HCT116 (cell line): ENCODE results near the gene METTL21A. TPM values are rescaled to one million over a fixed set of nuclear protein-coding genes. Genes with fewer than 3 reads are reported as not detected.

ENCODE experiments used
- ATAC-seq: fragments of 200-7000 bp; cut with Tn5 transposase; 2 replicates; pipeline ENCODE4 v1.9.1; 2020; ENCODE audit warnings: mild to moderate bottlenecking, moderate library complexity
- BruUV-seq: library from RNA; stranded (reverse); fragments of 400-500 nt; replicated peaks from 2 replicates; lab custom pipeline; 2021; lab: Mats Ljungman, UMichigan
- CTCF ChIA-PET: fragments of 300-600 bp; sonication (Branson Sonifier 250); formaldehyde crosslinking; loops from one replicate; lab custom pipeline; 2021; ENCODE audit warnings: antibody characterized with exemption; lab: Charles Lee
- POLR2A ChIA-PET: fragments of 300-600, 350-600 bp; sonication (Branson Sonifier 250); formaldehyde crosslinking; loops from one replicate; lab custom pipeline; 2021; ENCODE audit warnings: antibody characterized with exemption; lab: Charles Lee
- RAD21 ChIA-PET, 2 experiments: fragments of 300-600 bp; sonication (Branson Sonifier 250); formaldehyde crosslinking; loops; one replicate each; lab custom pipeline; 2023; ENCODE audit warnings: low total read pairs in 2 of 2; ENCODE audit not compliant: uncharacterized antibody in 2 of 2, unreplicated experiment in 2 of 2, low non-redundant PET in 1 of 2; lab: Charles Lee
- DNase-seq: peaks from one replicate; pipeline ENCODE4 v3.0.0-alpha.2; 2010; ENCODE audit warnings: low read depth, low spot score
- H2AFZ ChIP-seq: fragments of 200-600 bp; shearing (Covaris generic), sonication (generic); 2 replicates; pipeline ENCODE4 v1.6.1; 2017; ENCODE audit warnings: low read depth, mixed run types, mixed read lengths, antibody characterized with exemption, low read length; ENCODE audit not compliant: poor library complexity, severe bottlenecking
- H3K27ac ChIP-seq: 2 replicates; pipeline ENCODE4 v1.5.1; 2012; ENCODE audit warnings: low read depth, low read length
- H3K27me3 ChIP-seq: fragments of 200-600 bp; sonication (generic); 2 replicates; pipeline ENCODE4 v1.6.1; 2016; ENCODE audit warnings: mixed run types, low read length, mixed read lengths; ENCODE audit not compliant: insufficient read depth
- H3K36me3 ChIP-seq, 2 experiments: fragments of 200-500 bp in 1 of 2; fragments of 200-600 bp in 1 of 2; sonication (Bioruptor generic) in 1 of 2; sonication (generic) in 1 of 2; 2 replicates each; pipeline versions ENCODE4 v1.5.1 to v1.6.1; 2014 to 2016; ENCODE audit warnings: low read length in 2 of 2, inconsistent platforms in 1 of 2, mixed read lengths in 1 of 2, mixed run types in 1 of 2; ENCODE audit not compliant: insufficient read depth in 2 of 2, control insufficient read depth in 1 of 2
- H3K4me1 ChIP-seq, 2 experiments: fragments of 200-600 bp in 1 of 2; sonication (generic) in 1 of 2; 2 replicates each; pipeline versions ENCODE4 v1.5.1 to v1.6.1; 2012 to 2017; ENCODE audit warnings: low read length in 2 of 2, inconsistent platforms in 1 of 2, mild to moderate bottlenecking in 1 of 2, mixed read lengths in 1 of 2, mixed run types in 1 of 2, moderate library complexity in 1 of 2; ENCODE audit not compliant: insufficient read depth in 2 of 2, control insufficient read depth in 1 of 2
- H3K4me2 ChIP-seq: fragments of 200-600 bp; sonication (generic); 2 replicates; pipeline ENCODE4 v1.6.1; 2017; ENCODE audit warnings: mixed run types, low read length, mixed read lengths
- H3K4me3 ChIP-seq, 2 experiments: fragments of 200-600 bp in 1 of 2; sonication (generic) in 1 of 2; replicated peaks in 1 of 2; 2 replicates each; pipeline ENCODE4 v1.5.1; 2011 to 2016; ENCODE audit warnings: low read length in 2 of 2, control low read depth in 1 of 2, low read depth in 1 of 2, mild to moderate bottlenecking in 1 of 2, mixed read lengths in 1 of 2, mixed run types in 1 of 2
- H3K79me2 ChIP-seq: fragments of 200-600 bp; sonication (generic); 2 replicates; pipeline ENCODE4 v1.6.1; 2017; ENCODE audit warnings: mild to moderate bottlenecking, mixed run types, low read length, moderate library complexity, mixed read lengths; ENCODE audit not compliant: insufficient read depth
- H3K9ac ChIP-seq: fragments of 200-600 bp; sonication (generic); 2 replicates; pipeline ENCODE4 v1.6.1; 2016; ENCODE audit warnings: low read length, mixed read lengths
- H3K9me2 ChIP-seq: fragments of 200-600 bp; sonication (generic), shearing (Covaris generic); 2 replicates; pipeline ENCODE4 v1.6.1; 2017; ENCODE audit warnings: mixed run types, mild to moderate bottlenecking, moderate library complexity; ENCODE audit not compliant: insufficient read depth
- H3K9me3 ChIP-seq, 2 experiments: fragments of 200-500 bp in 1 of 2; fragments of 200-600 bp in 1 of 2; sonication (Bioruptor generic) in 1 of 2; sonication (generic) in 1 of 2; 2 replicates each; pipeline ENCODE4 v1.6.1; 2014 to 2017; ENCODE audit warnings: low read length in 2 of 2, mixed read lengths in 2 of 2, inconsistent platforms in 1 of 2, low read depth in 1 of 2, mild to moderate bottlenecking in 1 of 2, mixed run types in 1 of 2, moderate library complexity in 1 of 2; ENCODE audit not compliant: control insufficient read depth in 1 of 2, insufficient read depth in 1 of 2
- H4K20me1 ChIP-seq: fragments of 200-600 bp; sonication (generic), shearing (Covaris generic); 2 replicates; pipeline ENCODE4 v1.6.1; 2017; ENCODE audit warnings: mixed run types, mild to moderate bottlenecking, moderate library complexity; ENCODE audit not compliant: insufficient read depth
- CBX3 ChIP-seq: IDR thresholded peaks from 2 replicates; pipeline ENCODE4 v1.6.1; 2012; ENCODE audit warnings: low read depth
- CEBPB ChIP-seq: IDR thresholded peaks from 2 replicates; pipeline ENCODE4 v1.6.1; 2012; ENCODE audit warnings: low read depth
- ELF1 ChIP-seq: IDR thresholded peaks from 2 replicates; pipeline ENCODE4 v1.6.1; 2012; ENCODE audit warnings: low read depth, borderline replicate concordance
- EZH2phosphoT487 ChIP-seq: fragments of 200-600 bp; IDR thresholded peaks from 2 replicates; pipeline ENCODE4 v1.6.1; 2018; ENCODE audit warnings: antibody characterized with exemption, borderline replicate concordance
- FOSL1 ChIP-seq: IDR thresholded peaks from 2 replicates; pipeline ENCODE4 v1.6.1; 2012; ENCODE audit warnings: low read depth
- JUND ChIP-seq: IDR thresholded peaks from 2 replicates; pipeline ENCODE4 v1.6.1; 2012
- POLR2AphosphoS5 ChIP-seq: IDR thresholded peaks from 2 replicates; pipeline ENCODE4 v1.6.1; 2011; ENCODE audit warnings: mild to moderate bottlenecking, low read depth, low read length, moderate library complexity
- SRF ChIP-seq: IDR thresholded peaks from 2 replicates; pipeline ENCODE4 v1.6.1; 2012; ENCODE audit warnings: low read depth
- TCF7L2 ChIP-seq: IDR thresholded peaks from 2 replicates; pipeline ENCODE4 v1.7.0; 2011; ENCODE audit warnings: borderline replicate concordance, inconsistent platforms; ENCODE audit not compliant: insufficient read depth, insufficient read length; ENCODE audit errors: extremely low read depth
- intact Hi-C: fragments of 100-400 bp; cut with micrococcal nuclease; formaldehyde crosslinking; loops from 2 replicates; pipeline ENCODE4 v1.10.0; 2022
- total RNA-seq: library from RNA; stranded (reverse); gene quantifications from one replicate; pipeline ENCODE4 v1.2.1, GENCODE V29; 2021; ENCODE audit not compliant: unreplicated experiment
- TF ChIP-seq, protein P1 (sequence below): IDR thresholded peaks from 2 replicates; pipeline ENCODE4 v1.6.1; 2012

The METTL21A gene
- total RNA-seq, 1 experiment from 2014 or later = 25.7 TPM

- H3K27me3 ChIP-seq = no peaks in the 10 kb centered on the region
- intact Hi-C loops = no loop called here
- H3K4me2 ChIP-seq = no peak overlapping the region
- no peaks in the 10 kb centered on the region for H3K9me2 ChIP-seq
- peaks cover 6 to 12% of the 10 kb centered on the region in 2 experiments; a peak in 3 of 4 replicates for H3K4me1 ChIP-seq
- BruUV-seq = no TSS peak
- no peak for TF ChIP-seq TCF7L2
- no peaks in the 10 kb centered on the region for H3K36me3 ChIP-seq
- H2AFZ ChIP-seq = no peak overlapping the region
- no peak overlapping the region for H3K27ac ChIP-seq
- H3K4me3 ChIP-seq = no peak overlapping the region
- H3K79me2 ChIP-seq = no peaks in the 10 kb centered on the region
- ATAC-seq = no peak
- H3K9ac ChIP-seq = no peak overlapping the region
- ChIA-PET POLR2A (no interaction called here), CTCF (no interaction called here), RAD21 (no interaction called here)
- H4K20me1 ChIP-seq = no peaks in the 10 kb centered on the region
- H3K9me3 ChIP-seq = no peaks in the 10 kb centered on the region
- DNase-seq = no peak
Measured at GRCh38 chr2:207674266-207674774, 49.1 kb upstream of the METTL21A start.

DNA sequence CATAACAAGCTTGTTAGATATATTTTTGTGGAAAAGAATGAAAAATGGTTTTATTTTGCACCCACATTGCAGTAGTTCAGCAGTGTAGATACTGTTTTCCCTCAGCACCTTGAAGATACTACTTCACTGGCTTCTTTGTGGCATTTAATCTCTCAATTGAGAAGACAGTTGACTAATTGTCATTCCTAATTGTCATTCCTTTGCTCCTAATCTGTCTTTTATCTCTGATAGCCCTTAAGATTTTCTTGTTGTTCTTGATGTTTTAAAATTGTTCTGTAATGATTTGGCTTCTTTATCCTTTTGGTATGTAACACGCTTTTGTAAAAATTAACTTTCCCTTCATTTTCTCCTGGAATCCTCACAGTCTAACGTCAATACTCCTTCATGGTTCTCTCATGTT lies 48.2 kb upstream of the METTL21A start:
- H3K9ac ChIP-seq = no peak overlapping the region
- no peaks in the 10 kb centered on the region for H3K79me2 ChIP-seq
- RAD21 ChIA-PET = no interaction called here
- H3K4me1 ChIP-seq = peaks cover 6 to 12% of the 10 kb centered on the region in 2 experiments; a peak in 3 of 4 replicates
- intact Hi-C loops = no loop called here
- CTCF ChIA-PET = no interaction called here
- DNase-seq (no peak), ATAC-seq (no peak)
- TF ChIP-seq EZH2phosphoT487 (no peak), POLR2AphosphoS5 (no peak), FOSL1 (no peak), SRF (no peak), CEBPB (no peak), CBX3 (no peak), TCF7L2 (no peak), ELF1 (no peak), JUND (no peak)
- TF ChIP-seq, protein P1, sequence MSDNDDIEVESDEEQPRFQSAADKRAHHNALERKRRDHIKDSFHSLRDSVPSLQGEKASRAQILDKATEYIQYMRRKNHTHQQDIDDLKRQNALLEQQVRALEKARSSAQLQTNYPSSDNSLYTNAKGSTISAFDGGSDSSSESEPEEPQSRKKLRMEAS = no peak
- POLR2A ChIA-PET = no interaction called here
- H2AFZ ChIP-seq = no peak overlapping the region
- H3K9me2 ChIP-seq = no peaks in the 10 kb centered on the region
- H3K36me3 ChIP-seq = no peaks in the 10 kb centered on the region
- H3K27me3 ChIP-seq = no peaks in the 10 kb centered on the region
- no peak overlapping the region for H3K4me3 ChIP-seq
- H3K27ac ChIP-seq = no peak overlapping the region
- no peaks in the 10 kb centered on the region for H4K20me1 ChIP-seq
- no peaks in the 10 kb centered on the region for H3K9me3 ChIP-seq
- no TSS peak for BruUV-seq
- H3K4me2 ChIP-seq = no peak overlapping the region
